Kidney (tissue), 14 donors: ENCODE measurements around the gene ANGEL2. TPM values are rescaled to one million over a fixed set of nuclear protein-coding genes. Genes with fewer than 3 reads are reported as not detected.
A peak's percentile ranks its signal among the peaks of the same experiment; 100 is the strongest.

ENCODE experiments used
- DNase-seq, 5 donors: peaks; one replicate each; pipeline ENCODE4 v3.0.0-alpha.2; 2013 to 2020
- FAIRE-seq: peaks from 2 replicates; lab custom pipeline; 2012; peaks lifted over from hg19 to GRCh38; lab: Jason Lieb, UNC
- H3K27ac ChIP-seq, 2 donors: one replicate each; pipeline ENCODE4 v1.7.0; 2013; ENCODE audit warnings: low read depth in 2 of 2, low read length in 2 of 2, inconsistent platforms in 1 of 2
- H3K27me3 ChIP-seq: one replicate; pipeline ENCODE4 v1.7.1; 2013; ENCODE audit warnings: low read length, inconsistent platforms; ENCODE audit not compliant: control insufficient read depth, insufficient read depth
- H3K36me3 ChIP-seq, 3 donors: one replicate each; pipeline versions ENCODE4 v1.7.0 to v1.7.1; 2013; ENCODE audit warnings: low read length in 3 of 3, control low read depth in 1 of 3, inconsistent platforms in 1 of 3; ENCODE audit not compliant: insufficient read depth in 3 of 3, control insufficient read depth in 2 of 3
- H3K4me1 ChIP-seq, 3 donors: one replicate each; pipeline versions ENCODE4 v1.7.0 to v1.7.1; 2013; ENCODE audit warnings: low read length in 3 of 3, inconsistent platforms in 1 of 3, low read depth in 1 of 3; ENCODE audit not compliant: control insufficient read depth in 2 of 3, insufficient read depth in 2 of 3
- H3K4me3 ChIP-seq, 3 donors: one replicate each; pipeline versions ENCODE4 v1.7.0 to v1.8.1; 2013; ENCODE audit warnings: low read length in 3 of 3, control low read depth in 1 of 3, inconsistent platforms in 1 of 3
- H3K9ac ChIP-seq, 3 donors: one replicate each; pipeline versions ENCODE4 v1.7.0 to v1.7.1; 2013; ENCODE audit warnings: low read length in 3 of 3, control low read depth in 1 of 3, inconsistent platforms in 1 of 3
- H3K9me3 ChIP-seq, 3 donors: one replicate each; pipeline versions ENCODE4 v1.7.0 to v1.7.1; 2013; ENCODE audit warnings: low read length in 3 of 3, control low read depth in 1 of 3, inconsistent platforms in 1 of 3; ENCODE audit not compliant: control insufficient read depth in 2 of 3, insufficient read depth in 1 of 3
- CTCF ChIP-seq: IDR thresholded peaks from 3 replicates; pipeline ENCODE4 v1.5.1; 2012; ENCODE audit warnings: mild to moderate bottlenecking, moderate library complexity, borderline replicate concordance; ENCODE audit not compliant: insufficient read depth; ENCODE audit errors: extremely low read depth
- intact Hi-C: fragments of 100-400 bp; cut with DNase I; formaldehyde crosslinking; loops from one replicate; pipeline ENCODE4 v1.11.1; 2022
- polyA plus RNA-seq: library from polyadenylated mRNA; stranded (reverse); fragments of 350-450 nt; fragmentation: Illumina TruSeq; extraction: RNeasy Lipid Tissue Mini Kit (QIAGEN cat#74804); gene quantifications from one replicate; pipeline ENCODE4 v1.2.3, GENCODE V29; 2014; ENCODE audit warnings: low read depth, low replicate concordance; ENCODE audit not compliant: insufficient read depth
- total RNA-seq: library from RNA; stranded (reverse); fragmentation: NEBNext Ultra II Directional; extraction: Animal tissue kit (Norgen Biotek cat#: 25700); gene quantifications from one replicate; pipeline ENCODE4 v1.2.1, GENCODE V29; 2021
- donor health status: control.
- donor health status: control.
- donor health status: control.
- donor health status: control.
- donor health status: control.
- donor health status: DM: yes; HTN: yes; CAD: no.
- donor health status: Normal renal cell carcinoma (clear cell type).

Gene ANGEL2
- total and polyA plus RNA-seq, 2 donors from 2014 or later = 11.0 to 38.6 TPM

GRCh38 chr1:212955098-212955497, 60.6 kb downstream of the ANGEL2 start:
- Histone ChIP-seq H3K9me3 (no peaks in the 10 kb centered on the region), H3K27me3 (no peaks in the 10 kb centered on the region), H3K9ac (no peak overlapping the region), H3K27ac (no peak overlapping the region), H3K4me1 (peaks cover 0 to 9% (median 0%) of the 10 kb centered on the region in 3 donors), H3K4me3 (no peak overlapping the region), H3K36me3 (no peaks in the 10 kb centered on the region)
- DNase-seq (no peak), FAIRE-seq (no peak)
- intact Hi-C loops = no loop called here
- TF ChIP-seq CTCF = no peak

- DNase-seq = no peak
- no peak overlapping the region for H3K27ac ChIP-seq
- H3K9me3 ChIP-seq = no peaks in the 10 kb centered on the region
- TF ChIP-seq CTCF = no peak
- no peak overlapping the region for H3K4me3 ChIP-seq
- H3K27me3 ChIP-seq = no peaks in the 10 kb centered on the region
- intact Hi-C loops = no loop called here
- FAIRE-seq = no peak
- H3K4me1 ChIP-seq = peaks cover 0 to 11% (median 4%) of the 10 kb centered on the region in 3 donors
- H3K36me3 ChIP-seq = no peaks in the 10 kb centered on the region
- no peak overlapping the region for H3K9ac ChIP-seq
Measured at GRCh38 chr1:212954514-212954913, 61.2 kb downstream of the ANGEL2 start.

- Histone ChIP-seq H3K9me3 (no peaks in the 10 kb centered on the region), H3K4me3 (no peak overlapping the region), H3K36me3 (no peaks in the 10 kb centered on the region), H3K27me3 (no peaks in the 10 kb centered on the region), H3K9ac (no peak overlapping the region), H3K27ac (no peak overlapping the region), H3K4me1 (peaks cover 0 to 11% (median 4%) of the 10 kb centered on the region in 3 donors)
- TF ChIP-seq CTCF = no peak
- no peak for FAIRE-seq
- intact Hi-C loops = no loop called here
- no peak for DNase-seq
Measured at GRCh38 chr1:212953321-212953720, 62.3 kb downstream of the ANGEL2 start.

GRCh38 chr1:212952641-212952976, 63.1 kb downstream of the ANGEL2 start:
- DNase-seq = peak in 1 of 5 donors; percentile 23
- no peak for TF ChIP-seq CTCF
- Histone ChIP-seq H3K36me3 (no peaks in the 10 kb centered on the region), H3K9ac (no peak overlapping the region), H3K27ac (no peak overlapping the region), H3K27me3 (no peaks in the 10 kb centered on the region), H3K4me3 (no peak overlapping the region), H3K9me3 (no peaks in the 10 kb centered on the region), H3K4me1 (peaks cover 0 to 11% (median 4%) of the 10 kb centered on the region in 3 donors)
- FAIRE-seq = no peak
- intact Hi-C loops = no loop called here
